Pancreas (tissue), 10 donors: ENCODE measurements around the gene UTY. TPM values are rescaled to one million over a fixed set of nuclear protein-coding genes. Genes with fewer than 3 reads are reported as not detected.

Experiments used
- ATAC-seq, 4 donors: fragments of 200-7000 bp; cut with Tn5 transposase; one replicate each; pipeline versions ENCODE4 v1.8.0 to v1.9.1; 2020; ENCODE audit warnings: mild to moderate bottlenecking in 4 of 4, moderate library complexity in 4 of 4
- DNase-seq, 6 donors: peaks; one replicate each; pipeline ENCODE4 v3.0.0-alpha.2; 2020
- FAIRE-seq: peaks from 2 replicates; lab custom pipeline; 2012; peaks lifted over from hg19 to GRCh38; lab: Jason Lieb, UNC
- H3K27ac ChIP-seq, 4 donors: fragments of 200-600 bp; sonication (generic); 1 replicate in 3 of 4; 2 replicates in 1 of 4; pipeline versions ENCODE4 v1.5.0 to v1.8.0; 2020
- H3K27me3 ChIP-seq, 4 donors: fragments of 200-600 bp; one replicate each; pipeline ENCODE4 v1.8.0; 2021
- H3K36me3 ChIP-seq, 3 donors: fragments of 200-600 bp; sonication (generic) in 1 of 3; one replicate each; pipeline versions ENCODE4 v1.5.0 to v1.8.0; 2020 to 2021
- H3K4me1 ChIP-seq, 3 donors: fragments of 200-600 bp; one replicate each; pipeline ENCODE4 v1.8.0; 2021
- H3K4me3 ChIP-seq, 4 donors: fragments of 200-600 bp; sonication (generic) in 2 of 4; one replicate each; pipeline versions ENCODE4 v1.5.0 to v1.8.0; 2020 to 2021
- H3K9me3 ChIP-seq, 4 donors: fragments of 200-600 bp; one replicate each; pipeline ENCODE4 v1.8.0; 2021
- WGBS, 2 donors: extraction: QIAGEN DNeasy Blood & Tissue Kit; methylation state at CpG; one replicate each; pipeline ENCODE4 v1.1.7; 2013; 5-methylcytosine and 5-hydroxymethylcytosine counted together
- intact Hi-C, 3 donors: fragments of 100-400 bp; cut with DNase I; formaldehyde crosslinking; loops; one replicate each; pipeline versions ENCODE4 v1.11.1 to v1.14.2; 2022
- polyA plus RNA-seq, 2 donors: library from polyadenylated mRNA; stranded (reverse); fragments of 200-250 nt; gene quantifications; one replicate each; pipeline ENCODE4 v1.2.3, GENCODE V29; 2013
- total RNA-seq, 6 donors: library from RNA; stranded (reverse); fragmentation: NEBNext Ultra II Directional in 4 of 6; extraction: Animal tissue kit (Norgen Biotek cat#: 25700) in 4 of 6; gene quantifications; one replicate each; pipeline versions ENCODE4 v1.2.1 to v1.2.4, GENCODE V29; 2021 to 2023
- TF ChIP-seq, protein P1 (sequence below), 4 donors: fragments of 200-600 bp; sonication (generic) in 3 of 4; IDR thresholded peaks; one replicate each; pipeline versions ENCODE4 v1.5.0 to v1.8.0; 2021; ENCODE audit warnings: antibody characterized with exemption in 4 of 4
- donor health status: healthy with polysubstance abuse.
- donor health status: DM: no; HTN: no; CAD: no; lungs with moderate emphysema.
- donor health status: DM: no; HTN: no; CAD: no.
- donor health status: control.
- donor health status: control.
- donor health status: Bipolar disorder and iron deficiency.
- donor health status: DM: yes; HTN: yes; CAD: no.
- donor health status: DM: no; HTN: no; CAD: no.
- donor health status: DM: no; HTN: no; CAD: no.
- donor health status: DM: yes; HTN: yes; CAD: no.

Gene UTY
- total and polyA plus RNA-seq, 8 donors: 0.09 to 12.0 (median 2.7) TPM; not detected in 5

DNA sequence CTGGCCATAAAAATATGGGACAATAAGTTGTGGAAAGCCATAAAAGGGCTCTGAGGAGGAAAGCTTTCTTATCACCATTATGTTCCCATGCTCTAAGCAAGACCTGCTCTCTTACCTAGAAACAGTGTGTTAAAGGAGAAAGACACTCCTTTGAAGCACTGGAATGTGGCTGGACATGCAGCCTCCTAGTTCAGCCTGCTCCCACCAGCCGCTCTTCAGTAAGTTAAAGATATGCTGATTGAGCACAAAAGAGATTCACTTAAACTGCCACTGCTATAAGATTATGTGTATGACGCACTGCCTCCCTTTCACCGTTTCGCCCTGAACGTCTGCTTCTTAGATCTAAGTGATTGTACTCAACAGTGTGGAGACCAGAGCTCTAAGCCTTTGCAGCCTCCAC, 146.0 kb downstream of the UTY start:
- FAIRE-seq: no peak
- Histone ChIP-seq H3K9me3 (no peaks in the 10 kb centered on the region), H3K27ac (no peak overlapping the region), H3K4me3 (no peak overlapping the region), H3K27me3 (no peaks in the 10 kb centered on the region), H3K36me3 (no peaks in the 10 kb centered on the region), H3K4me1 (no peaks in the 10 kb centered on the region)
- DNase-seq: no peak
- no peak for ATAC-seq
- WGBS, 2 donors: 97% methylated on average over 5 of the region's 5 CpGs; no CpG with 5 or more reads in 1 of the 2 donors
- intact Hi-C loops: no loop called here
- TF ChIP-seq, protein P1, sequence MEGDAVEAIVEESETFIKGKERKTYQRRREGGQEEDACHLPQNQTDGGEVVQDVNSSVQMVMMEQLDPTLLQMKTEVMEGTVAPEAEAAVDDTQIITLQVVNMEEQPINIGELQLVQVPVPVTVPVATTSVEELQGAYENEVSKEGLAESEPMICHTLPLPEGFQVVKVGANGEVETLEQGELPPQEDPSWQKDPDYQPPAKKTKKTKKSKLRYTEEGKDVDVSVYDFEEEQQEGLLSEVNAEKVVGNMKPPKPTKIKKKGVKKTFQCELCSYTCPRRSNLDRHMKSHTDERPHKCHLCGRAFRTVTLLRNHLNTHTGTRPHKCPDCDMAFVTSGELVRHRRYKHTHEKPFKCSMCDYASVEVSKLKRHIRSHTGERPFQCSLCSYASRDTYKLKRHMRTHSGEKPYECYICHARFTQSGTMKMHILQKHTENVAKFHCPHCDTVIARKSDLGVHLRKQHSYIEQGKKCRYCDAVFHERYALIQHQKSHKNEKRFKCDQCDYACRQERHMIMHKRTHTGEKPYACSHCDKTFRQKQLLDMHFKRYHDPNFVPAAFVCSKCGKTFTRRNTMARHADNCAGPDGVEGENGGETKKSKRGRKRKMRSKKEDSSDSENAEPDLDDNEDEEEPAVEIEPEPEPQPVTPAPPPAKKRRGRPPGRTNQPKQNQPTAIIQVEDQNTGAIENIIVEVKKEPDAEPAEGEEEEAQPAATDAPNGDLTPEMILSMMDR (IDR thresholded peaks at IDR 0.05): no peak

- TF ChIP-seq, protein P1 (IDR thresholded peaks at IDR 0.05): no peak
- H3K27me3 ChIP-seq: no peaks in the 10 kb centered on the region
- no peak overlapping the region for H3K27ac ChIP-seq
- DNase-seq (no peak), ATAC-seq (no peak), FAIRE-seq (no peak)
- WGBS, 2 donors: 96% methylated on average over 2 of the region's 2 CpGs; no CpG with 5 or more reads in 1 of the 2 donors
- intact Hi-C loops: no loop called here
- H3K4me1 ChIP-seq: no peaks in the 10 kb centered on the region
- H3K9me3 ChIP-seq: no peaks in the 10 kb centered on the region
- H3K4me3 ChIP-seq: no peak overlapping the region
- H3K36me3 ChIP-seq: no peaks in the 10 kb centered on the region
These were observed 149.2 kb downstream of the UTY start for GRCh38 chrY:13330651-13331050.

GRCh38 chrY:13312966-13313365, 166.9 kb downstream of the UTY start:
- TF ChIP-seq, protein P1 (IDR thresholded peaks at IDR 0.05): no peak
- FAIRE-seq (no peak), ATAC-seq (no peak), DNase-seq (no peak)
- H3K27ac ChIP-seq: no peak overlapping the region
- no peak overlapping the region for H3K4me3 ChIP-seq
- no peaks in the 10 kb centered on the region for H3K27me3 ChIP-seq
- H3K4me1 ChIP-seq: no peaks in the 10 kb centered on the region
- H3K9me3 ChIP-seq: no peaks in the 10 kb centered on the region
- H3K36me3 ChIP-seq: no peaks in the 10 kb centered on the region
- intact Hi-C loops: no loop called here
- 98% methylated on average over 1 of the region's 1 CpG; no CpG with 5 or more reads in 1 of the 2 donors for WGBS, 2 donors

DNA sequence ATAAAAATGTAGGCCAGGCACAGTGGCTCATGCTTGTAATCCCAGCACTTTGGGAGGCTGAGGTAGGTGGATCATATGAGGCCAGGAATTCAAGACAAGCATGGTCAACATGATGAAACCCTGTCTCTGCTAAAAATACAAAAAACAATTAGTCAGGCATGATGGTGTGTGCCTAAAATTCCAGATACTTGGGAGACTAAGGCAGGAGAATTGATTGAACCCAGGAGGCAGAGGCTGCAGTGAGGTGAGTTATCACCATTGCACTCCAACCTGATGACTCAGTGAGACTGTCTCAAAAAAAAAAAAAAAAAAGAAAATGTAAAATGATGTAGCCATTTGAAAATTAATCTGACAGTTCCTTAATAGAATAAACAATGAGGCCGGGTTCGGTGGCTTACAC, 171.9 kb downstream of the UTY start:
- Histone ChIP-seq H3K27me3 (no peaks in the 10 kb centered on the region), H3K36me3 (no peaks in the 10 kb centered on the region), H3K4me3 (no peak overlapping the region), H3K4me1 (no peaks in the 10 kb centered on the region), H3K9me3 (no peaks in the 10 kb centered on the region), H3K27ac (no peak overlapping the region)
- intact Hi-C loops: no loop called here
- ATAC-seq (no peak), DNase-seq (no peak), FAIRE-seq (no peak)
- TF ChIP-seq, protein P1 (IDR thresholded peaks at IDR 0.05): no peak
- WGBS, 2 donors: 94% methylated on average over 2 of the region's 2 CpGs; no CpG with 5 or more reads in 1 of the 2 donors

DNA sequence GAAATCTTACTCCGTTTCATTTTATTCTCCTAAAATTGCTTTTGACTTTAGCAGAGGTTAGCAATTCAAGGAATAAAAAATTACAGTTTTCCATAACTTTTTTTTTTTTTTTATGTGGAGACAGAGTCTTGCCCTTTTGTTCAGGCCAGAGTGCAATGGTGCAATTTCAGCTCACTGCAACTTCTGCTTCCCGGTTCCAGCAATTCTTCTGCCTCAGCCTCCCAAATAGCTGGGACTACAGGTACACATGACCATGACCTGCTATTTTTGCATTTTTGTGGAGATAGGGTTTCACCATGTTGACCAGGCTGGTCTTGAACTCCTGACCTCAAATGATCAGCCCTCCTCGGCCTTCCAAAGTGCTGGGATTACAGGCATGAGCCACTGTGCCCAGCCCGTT, 179.0 kb downstream of the UTY start:
- H3K4me1 ChIP-seq: no peaks in the 10 kb centered on the region
- ATAC-seq (no peak), FAIRE-seq (no peak), DNase-seq (no peak)
- intact Hi-C loops: no loop called here
- no peaks in the 10 kb centered on the region for H3K9me3 ChIP-seq
- no peaks in the 10 kb centered on the region for H3K27me3 ChIP-seq
- no peak overlapping the region for H3K27ac ChIP-seq
- no peak overlapping the region for H3K4me3 ChIP-seq
- no peaks in the 10 kb centered on the region for H3K36me3 ChIP-seq
- TF ChIP-seq, protein P1 (IDR thresholded peaks at IDR 0.05): no peak
- 88% methylated on average over 4 of the region's 4 CpGs; no CpG with 5 or more reads in 1 of the 2 donors for WGBS, 2 donors
